Prostate gland (tissue), 2 donors: ENCODE data around the gene IKZF2. TPM values are rescaled to one million over a fixed set of nuclear protein-coding genes. Genes with fewer than 3 reads are reported as not detected.

Experiments used
- DNase-seq: peaks from one replicate; pipeline ENCODE4 v3.0.0-alpha.2; 2019; ENCODE audit warnings: low spot score
- H3K27ac ChIP-seq, 2 donors: fragments of 200-600 bp; sonication (generic); 2 replicates each; pipeline ENCODE4 v1.5.1; 2017 to 2019
- H3K27me3 ChIP-seq: fragments of 200-600 bp; sonication (generic); replicated peaks from 2 replicates; pipeline ENCODE4 v1.5.1; 2019; ENCODE audit not compliant: insufficient read depth
- H3K36me3 ChIP-seq, 2 donors: fragments of 200-600 bp; sonication (generic); 1 replicate in 1 of 2; 2 replicates in 1 of 2; pipeline versions ENCODE4 v1.5.1 to v1.8.1; 2017 to 2019
- H3K4me1 ChIP-seq: fragments of 200-600 bp; sonication (generic); replicated peaks from 2 replicates; pipeline ENCODE4 v1.5.1; 2019
- H3K4me3 ChIP-seq, 2 donors: fragments of 200-600 bp; sonication (generic); 2 replicates each; pipeline ENCODE4 v1.5.1; 2017 to 2019
- H3K9me3 ChIP-seq: fragments of 200-600 bp; sonication (generic); 2 replicates; pipeline ENCODE4 v1.5.1; 2017
- POLR2A ChIP-seq: fragments of 450-650 bp; IDR thresholded peaks from one replicate; pipeline ENCODE4 v1.6.1; 2016; ENCODE audit warnings: antibody characterized with exemption, mild to moderate bottlenecking
- POLR2AphosphoS5 ChIP-seq: sonication (generic); formaldehyde crosslinking; IDR thresholded peaks from one replicate; pipeline ENCODE4 v1.6.1; 2017; ENCODE audit warnings: antibody characterized with exemption
- WGBS: methylation state at CpG from one replicate; pipeline ENCODE4 v1.1.5; 2018; 5-methylcytosine and 5-hydroxymethylcytosine counted together
- intact Hi-C: fragments of 100-400 bp; cut with DNase I; formaldehyde crosslinking; loops from one replicate; pipeline ENCODE4 v1.14.2; 2022
- total RNA-seq, 2 donors: library from RNA; depleted of rRNA; stranded (reverse); fragments of >200 nt; gene quantifications; one replicate each; pipeline ENCODE4 v1.1.0, GENCODE V29; 2016
- TF ChIP-seq, protein P1 (sequence below), 4 experiments: fragments of 200-600 bp in 2 of 4; fragments of 450-650 bp in 2 of 4; sonication (generic) in 2 of 4; IDR thresholded peaks; 1 replicate in 3 of 4; 2 replicates in 1 of 4; pipeline ENCODE4 v1.5.1; 2016 to 2019; ENCODE audit warnings: antibody characterized with exemption in 4 of 4, mild to moderate bottlenecking in 2 of 4, moderate library complexity in 2 of 4

Gene IKZF2
- total RNA-seq, 2 donors from 2014 or later = 24.4 to 27.8 TPM

DNA sequence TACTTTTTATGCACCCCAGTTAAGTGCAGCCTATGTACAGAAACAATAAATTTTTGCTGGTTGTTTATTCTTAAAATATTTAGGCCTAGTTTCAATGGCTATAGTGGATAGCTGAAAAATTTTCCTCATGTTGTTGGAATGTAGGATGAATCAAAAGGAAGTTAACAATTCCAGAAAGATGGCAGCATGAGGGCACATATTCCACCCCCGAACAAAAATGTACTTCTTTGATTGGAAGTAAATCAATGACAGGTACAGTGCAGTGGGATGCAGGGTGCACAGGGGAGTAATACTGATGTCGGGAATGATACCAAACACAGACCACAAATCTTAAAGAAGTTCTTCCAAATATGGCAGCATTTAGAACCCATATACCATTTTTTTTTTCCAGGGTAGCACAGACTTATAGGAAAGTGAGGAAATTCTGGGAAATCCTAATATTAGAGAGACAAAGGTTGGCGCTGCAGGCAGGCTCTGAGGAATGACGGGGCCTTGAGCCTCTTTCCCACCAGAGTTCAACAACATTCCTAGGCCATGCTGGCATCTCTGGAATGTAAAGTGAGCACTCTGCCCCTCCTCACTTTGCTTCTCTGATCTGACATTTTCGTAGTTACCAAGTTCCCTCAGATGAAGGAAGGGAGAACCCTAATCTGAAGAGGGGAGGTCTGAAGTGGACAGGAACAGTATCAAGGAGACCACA lies 36.6 kb upstream of the IKZF2 start:
- no peaks in the 10 kb centered on the region for H3K27me3 ChIP-seq
- no peaks in the 10 kb centered on the region for H3K9me3 ChIP-seq
- TF ChIP-seq, protein P1, sequence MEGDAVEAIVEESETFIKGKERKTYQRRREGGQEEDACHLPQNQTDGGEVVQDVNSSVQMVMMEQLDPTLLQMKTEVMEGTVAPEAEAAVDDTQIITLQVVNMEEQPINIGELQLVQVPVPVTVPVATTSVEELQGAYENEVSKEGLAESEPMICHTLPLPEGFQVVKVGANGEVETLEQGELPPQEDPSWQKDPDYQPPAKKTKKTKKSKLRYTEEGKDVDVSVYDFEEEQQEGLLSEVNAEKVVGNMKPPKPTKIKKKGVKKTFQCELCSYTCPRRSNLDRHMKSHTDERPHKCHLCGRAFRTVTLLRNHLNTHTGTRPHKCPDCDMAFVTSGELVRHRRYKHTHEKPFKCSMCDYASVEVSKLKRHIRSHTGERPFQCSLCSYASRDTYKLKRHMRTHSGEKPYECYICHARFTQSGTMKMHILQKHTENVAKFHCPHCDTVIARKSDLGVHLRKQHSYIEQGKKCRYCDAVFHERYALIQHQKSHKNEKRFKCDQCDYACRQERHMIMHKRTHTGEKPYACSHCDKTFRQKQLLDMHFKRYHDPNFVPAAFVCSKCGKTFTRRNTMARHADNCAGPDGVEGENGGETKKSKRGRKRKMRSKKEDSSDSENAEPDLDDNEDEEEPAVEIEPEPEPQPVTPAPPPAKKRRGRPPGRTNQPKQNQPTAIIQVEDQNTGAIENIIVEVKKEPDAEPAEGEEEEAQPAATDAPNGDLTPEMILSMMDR (IDR thresholded peaks at IDR 0.05) = no peak
- TF ChIP-seq POLR2A (no peak), POLR2AphosphoS5 (no peak)
- DNase-seq = no peak
- H3K36me3 ChIP-seq = no peaks in the 10 kb centered on the region
- H3K4me3 ChIP-seq = no peak overlapping the region
- WGBS = 59% methylated on average over 5 of the region's 5 CpGs
- H3K4me1 ChIP-seq = no peaks in the 10 kb centered on the region
- H3K27ac ChIP-seq = no peak overlapping the region
- intact Hi-C loops = no loop called here

DNA sequence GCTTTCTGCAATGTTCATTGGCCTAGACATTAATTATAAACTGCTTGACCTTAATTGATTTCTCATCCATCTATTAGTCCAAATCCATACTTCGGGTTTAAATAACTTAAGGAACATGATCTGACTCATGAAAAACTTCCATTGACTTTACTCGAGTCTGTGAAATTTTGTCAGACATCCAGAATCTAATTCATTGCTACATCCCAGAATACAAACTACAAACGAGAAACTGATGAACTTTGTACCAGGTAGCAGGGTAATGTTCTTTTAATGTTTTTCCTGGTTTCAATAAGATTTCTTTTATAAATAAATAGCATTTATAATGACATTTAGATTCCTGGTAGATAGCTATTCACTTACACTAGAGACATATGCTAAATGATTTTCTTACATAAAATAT lies 36.0 kb upstream of the IKZF2 start:
- TF ChIP-seq POLR2AphosphoS5 (no peak), POLR2A (no peak)
- TF ChIP-seq, protein P1 (IDR thresholded peaks at IDR 0.05) = no peak
- intact Hi-C loops = no loop called here
- Histone ChIP-seq H3K4me3 (no peak overlapping the region), H3K4me1 (no peaks in the 10 kb centered on the region), H3K27ac (no peak overlapping the region), H3K36me3 (no peaks in the 10 kb centered on the region), H3K9me3 (no peaks in the 10 kb centered on the region), H3K27me3 (no peaks in the 10 kb centered on the region)
- WGBS = 45% methylated on average over 3 of the region's 3 CpGs
- no peak for DNase-seq

DNA sequence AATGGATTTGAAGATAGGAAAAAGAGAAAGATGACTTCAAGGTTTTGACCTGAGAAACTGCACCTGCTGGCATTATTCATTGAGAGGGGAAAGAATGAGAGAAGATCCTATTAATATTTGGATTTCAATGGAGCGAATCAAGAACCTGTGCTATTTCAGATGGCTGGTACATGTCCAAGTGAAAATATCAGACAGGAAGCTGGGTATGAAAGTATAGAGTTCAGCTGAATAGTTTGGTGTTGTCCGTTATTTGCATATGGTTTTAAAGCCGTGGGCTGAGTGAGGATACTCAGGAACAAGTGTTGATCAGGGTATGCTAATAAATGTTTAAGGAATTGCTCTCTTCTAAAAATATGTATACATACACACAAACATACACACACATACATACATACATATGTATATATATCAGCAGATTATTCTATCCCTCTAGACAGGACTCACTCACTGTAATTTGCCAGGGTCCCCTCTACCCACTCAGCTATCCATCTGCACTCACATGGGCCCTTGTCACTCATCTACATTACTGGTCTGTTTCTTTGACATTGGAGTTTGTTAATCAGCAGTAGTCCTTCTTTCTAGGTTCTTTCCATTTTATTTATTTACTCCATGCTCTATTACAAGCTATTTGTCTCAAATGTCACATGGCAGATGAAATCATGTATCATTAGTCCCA lies 33.9 kb upstream of the IKZF2 start:
- H3K9me3 ChIP-seq = no peaks in the 10 kb centered on the region
- TF ChIP-seq, protein P1 (IDR thresholded peaks at IDR 0.05) = no peak
- TF ChIP-seq POLR2A = no peak

DNA sequence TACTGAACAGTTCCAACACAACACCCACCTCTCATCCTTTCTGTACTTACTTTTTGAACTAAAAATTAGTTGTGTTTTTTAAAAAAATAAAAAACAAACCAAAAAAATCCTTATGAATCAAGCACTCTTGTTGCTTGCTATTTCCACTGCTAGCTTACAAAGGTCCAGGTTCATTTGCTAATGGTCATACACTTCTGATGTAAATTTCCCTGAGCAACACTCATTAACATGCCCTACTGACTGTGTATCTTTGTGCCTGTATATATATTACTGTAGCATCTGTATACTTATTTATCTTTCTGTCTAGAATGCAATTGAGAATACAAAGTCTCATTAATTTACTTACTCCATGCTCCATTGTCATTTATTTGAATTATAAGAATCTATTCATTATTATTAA lies 30.3 kb upstream of the IKZF2 start:
- TF ChIP-seq, protein P1 (IDR thresholded peaks at IDR 0.05) = no peak
- no peak for TF ChIP-seq POLR2AphosphoS5
- no peak for TF ChIP-seq POLR2A
- Histone ChIP-seq H3K27ac (no peak overlapping the region), H3K9me3 (no peaks in the 10 kb centered on the region), H3K4me1 (no peaks in the 10 kb centered on the region), H3K36me3 (no peaks in the 10 kb centered on the region), H3K27me3 (no peaks in the 10 kb centered on the region), H3K4me3 (no peak overlapping the region)
- intact Hi-C loops = no loop called here
- DNase-seq = no peak

More for the DNA sequence above, 33.9 kb upstream of the IKZF2 start:
- Histone ChIP-seq H3K4me3 (no peak overlapping the region), H3K27me3 (no peaks in the 10 kb centered on the region), H3K4me1 (no peaks in the 10 kb centered on the region), H3K27ac (no peak overlapping the region), H3K36me3 (no peaks in the 10 kb centered on the region)
- WGBS = 81% methylated on average over 3 of the region's 3 CpGs
- intact Hi-C loops = no loop called here
- no peak for DNase-seq

DNA sequence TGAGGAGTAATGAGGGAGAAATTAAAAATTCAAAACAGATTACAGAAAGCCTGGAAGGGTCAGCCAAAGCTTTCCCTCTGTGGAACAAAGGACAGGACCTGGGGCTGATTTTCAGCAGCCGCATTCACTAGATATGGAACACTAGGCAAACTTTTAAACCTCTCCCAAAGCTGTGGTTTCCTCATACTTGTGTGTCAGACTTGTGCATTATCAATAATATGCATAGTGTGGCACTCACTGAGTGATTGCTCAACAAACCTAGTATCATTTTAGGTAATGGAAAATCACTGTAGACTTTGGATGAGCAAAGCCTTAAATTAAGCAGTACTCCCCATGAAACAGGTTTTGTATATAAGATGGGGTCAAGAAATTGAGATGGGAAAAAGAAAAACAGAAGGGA lies 26.3 kb upstream of the IKZF2 start:
- Histone ChIP-seq H3K27ac (no peak overlapping the region), H3K9me3 (no peaks in the 10 kb centered on the region), H3K27me3 (no peaks in the 10 kb centered on the region), H3K36me3 (no peaks in the 10 kb centered on the region), H3K4me3 (no peak overlapping the region), H3K4me1 (no peaks in the 10 kb centered on the region)
- WGBS = 93% methylated on average over 1 of the region's 1 CpG
- no peak for DNase-seq
- intact Hi-C loops = no loop called here
- no peak for TF ChIP-seq POLR2A
